ENCODE data around the gene CRTC1. TPM values are rescaled to one million over a fixed set of nuclear protein-coding genes. Genes with fewer than 3 reads are reported as not detected.

CRTC1 gene
- total RNA-seq, 1 donor from 2014 or later, result 28.8 TPM

DNA sequence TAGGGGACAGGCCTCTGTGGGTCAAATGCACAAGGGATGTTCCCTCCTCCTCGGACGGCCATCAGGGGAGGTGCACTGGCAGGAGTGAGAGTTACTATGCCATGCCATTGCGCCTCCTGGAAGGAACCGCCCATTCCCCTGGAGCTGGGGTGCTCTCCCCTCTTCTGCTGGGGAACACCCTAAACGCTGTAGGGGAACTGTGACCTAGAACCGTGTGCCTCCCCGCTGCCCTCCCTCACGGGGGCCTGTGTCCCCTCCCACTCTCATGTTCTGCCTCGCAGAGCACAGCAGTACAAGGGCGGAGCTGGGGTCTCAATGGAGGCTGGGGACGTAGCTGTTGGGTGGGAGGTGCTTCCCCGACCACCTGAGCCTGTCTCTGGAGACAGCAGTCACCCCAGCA is 17.2 kb upstream of the CRTC1 start:
- H3K4me3 Mint-ChIP-seq (ENCODE audit: unreplicated experiment), result no peak overlapping the region
- peaks cover 1% of the 10 kb centered on the region for H3K9me3 Mint-ChIP-seq (ENCODE audit: unreplicated experiment)
- H3K27me3 Mint-ChIP-seq (ENCODE audit: unreplicated experiment), result peaks cover 4% of the 10 kb centered on the region
- peaks cover 4% of the 10 kb centered on the region for H3K36me3 Mint-ChIP-seq (ENCODE audit: unreplicated experiment)
- no peak for DNase-seq
- H3K27ac Mint-ChIP-seq (ENCODE audit: unreplicated experiment), result no peak overlapping the region
- TF ChIP-seq, protein P1, sequence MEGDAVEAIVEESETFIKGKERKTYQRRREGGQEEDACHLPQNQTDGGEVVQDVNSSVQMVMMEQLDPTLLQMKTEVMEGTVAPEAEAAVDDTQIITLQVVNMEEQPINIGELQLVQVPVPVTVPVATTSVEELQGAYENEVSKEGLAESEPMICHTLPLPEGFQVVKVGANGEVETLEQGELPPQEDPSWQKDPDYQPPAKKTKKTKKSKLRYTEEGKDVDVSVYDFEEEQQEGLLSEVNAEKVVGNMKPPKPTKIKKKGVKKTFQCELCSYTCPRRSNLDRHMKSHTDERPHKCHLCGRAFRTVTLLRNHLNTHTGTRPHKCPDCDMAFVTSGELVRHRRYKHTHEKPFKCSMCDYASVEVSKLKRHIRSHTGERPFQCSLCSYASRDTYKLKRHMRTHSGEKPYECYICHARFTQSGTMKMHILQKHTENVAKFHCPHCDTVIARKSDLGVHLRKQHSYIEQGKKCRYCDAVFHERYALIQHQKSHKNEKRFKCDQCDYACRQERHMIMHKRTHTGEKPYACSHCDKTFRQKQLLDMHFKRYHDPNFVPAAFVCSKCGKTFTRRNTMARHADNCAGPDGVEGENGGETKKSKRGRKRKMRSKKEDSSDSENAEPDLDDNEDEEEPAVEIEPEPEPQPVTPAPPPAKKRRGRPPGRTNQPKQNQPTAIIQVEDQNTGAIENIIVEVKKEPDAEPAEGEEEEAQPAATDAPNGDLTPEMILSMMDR (IDR thresholded peaks at IDR 0.05; ENCODE audit: partially characterized antibody, unreplicated experiment), result no peak
- H3K4me1 Mint-ChIP-seq (ENCODE audit: low read depth, unreplicated experiment), result peaks cover 10% of the 10 kb centered on the region

DNA sequence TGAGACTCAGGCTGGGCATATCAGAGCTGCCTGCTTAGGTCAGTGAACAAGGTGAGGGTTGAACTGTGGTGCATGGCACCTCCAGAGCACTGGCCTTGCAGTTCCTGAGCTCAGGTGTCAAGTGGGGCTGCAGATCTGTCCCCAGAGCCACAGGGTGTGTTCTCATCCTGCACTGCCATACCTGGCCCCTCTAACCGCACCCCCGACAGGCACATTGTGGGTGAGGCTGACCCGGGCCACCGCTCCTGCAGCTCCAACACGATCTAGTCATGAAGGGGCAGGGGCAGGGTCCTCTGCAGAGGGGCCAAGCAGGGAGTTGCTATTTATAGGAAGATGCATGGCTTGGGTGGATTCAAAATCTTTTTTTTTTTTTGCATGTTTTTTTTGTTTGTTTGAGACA is 16.7 kb upstream of the CRTC1 start:
- peaks cover 5% of the 10 kb centered on the region for H3K27me3 Mint-ChIP-seq (ENCODE audit: unreplicated experiment)
- TF ChIP-seq, protein P1 (IDR thresholded peaks at IDR 0.05; ENCODE audit: partially characterized antibody, unreplicated experiment), result no peak
- no peaks in the 10 kb centered on the region for H3K9me3 Mint-ChIP-seq (ENCODE audit: unreplicated experiment)
- H3K27ac Mint-ChIP-seq (ENCODE audit: unreplicated experiment), result no peak overlapping the region
- H3K4me3 Mint-ChIP-seq (ENCODE audit: unreplicated experiment), result no peak overlapping the region
- H3K4me1 Mint-ChIP-seq (ENCODE audit: low read depth, unreplicated experiment), result peaks cover 14% of the 10 kb centered on the region
- H3K36me3 Mint-ChIP-seq (ENCODE audit: unreplicated experiment), result no peaks in the 10 kb centered on the region
- no peak for DNase-seq

DNA sequence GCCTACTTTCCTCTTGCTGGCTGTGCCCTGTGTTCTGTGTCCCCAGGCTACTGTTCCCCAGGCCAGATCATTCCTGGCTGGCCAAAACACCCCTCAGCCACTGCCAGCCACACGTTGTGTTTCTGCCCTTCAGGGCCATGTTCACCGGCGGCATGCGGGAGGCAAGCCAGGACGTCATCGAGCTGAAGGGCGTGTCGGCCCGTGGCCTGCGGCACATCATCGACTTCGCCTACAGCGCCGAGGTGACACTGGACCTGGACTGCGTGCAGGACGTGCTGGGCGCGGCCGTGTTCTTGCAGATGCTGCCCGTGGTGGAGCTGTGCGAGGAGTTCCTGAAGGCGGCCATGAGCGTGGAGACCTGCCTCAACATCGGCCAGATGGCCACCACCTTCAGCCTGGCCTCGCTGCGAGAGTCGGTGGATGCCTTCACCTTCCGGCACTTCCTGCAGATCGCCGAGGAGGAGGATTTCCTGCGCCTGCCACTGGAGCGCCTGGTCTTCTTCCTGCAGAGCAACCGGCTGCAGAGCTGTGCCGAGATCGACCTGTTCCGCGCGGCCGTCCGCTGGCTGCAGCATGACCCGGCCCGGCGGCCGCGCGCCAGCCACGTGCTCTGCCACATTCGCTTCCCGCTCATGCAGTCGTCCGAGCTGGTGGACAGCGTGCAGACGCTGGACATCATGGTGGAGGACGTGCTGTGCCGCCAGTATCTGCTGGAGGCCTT is 15.8 kb upstream of the CRTC1 start:
- Mint-ChIP-seq H3K9me3 (ENCODE audit: unreplicated experiment) (peaks cover 2% of the 10 kb centered on the region), H3K27ac (ENCODE audit: unreplicated experiment) (no peak overlapping the region), H3K36me3 (ENCODE audit: unreplicated experiment) (no peaks in the 10 kb centered on the region), H3K4me1 (ENCODE audit: low read depth, unreplicated experiment) (peaks cover 14% of the 10 kb centered on the region), H3K4me3 (ENCODE audit: unreplicated experiment) (no peak overlapping the region), H3K27me3 (ENCODE audit: unreplicated experiment) (peaks cover 3% of the 10 kb centered on the region)
- DNase-seq, result no peak
- TF ChIP-seq, protein P1 (IDR thresholded peaks at IDR 0.05; ENCODE audit: partially characterized antibody, unreplicated experiment), result no peak

DNA sequence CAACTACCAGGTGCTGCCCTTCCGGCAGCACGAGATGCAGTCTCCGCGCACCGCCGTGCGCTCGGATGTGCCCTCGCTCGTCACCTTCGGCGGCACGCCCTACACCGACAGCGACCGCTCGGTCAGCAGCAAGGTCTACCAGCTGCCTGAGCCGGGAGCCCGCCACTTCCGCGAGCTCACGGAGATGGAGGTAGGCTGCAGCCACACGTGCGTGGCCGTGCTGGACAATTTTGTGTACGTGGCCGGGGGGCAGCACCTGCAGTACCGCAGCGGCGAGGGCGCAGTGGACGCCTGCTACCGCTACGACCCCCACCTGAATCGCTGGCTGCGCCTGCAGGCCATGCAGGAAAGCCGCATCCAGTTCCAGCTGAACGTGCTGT is 15.2 kb upstream of the CRTC1 start:
- no peak for DNase-seq
- peaks cover 11% of the 10 kb centered on the region for H3K4me1 Mint-ChIP-seq (ENCODE audit: low read depth, unreplicated experiment)
- H3K27me3 Mint-ChIP-seq (ENCODE audit: unreplicated experiment), result peaks cover 3% of the 10 kb centered on the region
- TF ChIP-seq, protein P1 (IDR thresholded peaks at IDR 0.05; ENCODE audit: partially characterized antibody, unreplicated experiment), result no peak
- no peaks in the 10 kb centered on the region for H3K36me3 Mint-ChIP-seq (ENCODE audit: unreplicated experiment)
- H3K9me3 Mint-ChIP-seq (ENCODE audit: unreplicated experiment), result peaks cover 2% of the 10 kb centered on the region
- no peak overlapping the region for H3K4me3 Mint-ChIP-seq (ENCODE audit: unreplicated experiment)
- no peak overlapping the region for H3K27ac Mint-ChIP-seq (ENCODE audit: unreplicated experiment)

DNA sequence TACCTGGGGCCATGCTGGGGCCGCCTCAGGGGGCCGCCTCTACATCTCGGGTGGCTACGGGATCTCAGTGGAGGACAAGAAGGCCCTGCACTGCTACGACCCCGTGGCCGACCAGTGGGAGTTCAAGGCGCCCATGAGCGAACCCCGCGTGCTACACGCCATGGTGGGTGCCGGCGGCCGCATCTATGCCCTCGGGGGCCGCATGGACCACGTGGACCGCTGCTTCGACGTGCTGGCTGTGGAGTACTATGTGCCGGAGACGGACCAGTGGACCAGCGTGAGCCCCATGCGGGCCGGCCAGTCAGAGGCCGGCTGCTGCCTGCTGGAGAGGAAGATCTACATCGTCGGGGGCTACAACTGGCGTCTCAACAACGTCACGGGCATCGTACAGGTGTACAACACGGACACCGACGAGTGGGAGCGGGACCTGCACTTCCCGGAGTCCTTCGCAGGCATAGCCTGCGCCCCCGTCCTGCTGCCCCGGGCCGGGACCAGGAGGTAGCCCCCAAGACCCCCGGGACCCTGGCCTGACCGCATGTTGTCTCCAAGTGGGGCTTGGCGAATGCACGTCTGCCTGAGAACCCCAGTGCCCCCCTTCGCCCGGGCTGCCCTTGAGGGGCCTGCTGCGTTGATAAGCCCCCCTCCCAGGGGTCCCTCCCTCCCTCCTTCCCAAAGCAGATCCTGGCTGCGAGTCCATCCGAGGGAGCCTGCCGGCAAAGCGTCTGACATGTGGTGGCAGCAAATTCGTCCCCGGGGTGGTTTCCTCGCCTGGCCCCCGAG is 14.5 kb upstream of the CRTC1 start:
- Mint-ChIP-seq H3K36me3 (ENCODE audit: unreplicated experiment) (no peaks in the 10 kb centered on the region), H3K4me1 (ENCODE audit: low read depth, unreplicated experiment) (peaks cover 8% of the 10 kb centered on the region), H3K9me3 (ENCODE audit: unreplicated experiment) (peaks cover 2% of the 10 kb centered on the region), H3K4me3 (ENCODE audit: unreplicated experiment) (no peak overlapping the region), H3K27ac (ENCODE audit: unreplicated experiment) (no peak overlapping the region), H3K27me3 (ENCODE audit: unreplicated experiment) (peaks cover 3% of the 10 kb centered on the region)
- TF ChIP-seq, protein P1 (IDR thresholded peaks at IDR 0.05; ENCODE audit: partially characterized antibody, unreplicated experiment), result no peak
- no peak for DNase-seq
